Colonic mucosa (tissue), 4 donors: ENCODE data around the gene MACROD2. TPM values are rescaled to one million over a fixed set of nuclear protein-coding genes. Genes with fewer than 3 reads are reported as not detected.

Source experiments
- DNase-seq: peaks from one replicate; pipeline ENCODE4 v3.0.0-alpha.2; 2020
- H3K27ac ChIP-seq: fragments of 200-600 bp; one replicate; pipeline ENCODE4 v1.8.0; 2021
- H3K27me3 ChIP-seq: fragments of 200-600 bp; one replicate; pipeline ENCODE4 v1.8.0; 2021
- H3K36me3 ChIP-seq: fragments of 200-600 bp; one replicate; pipeline ENCODE4 v1.8.0; 2021
- H3K4me1 ChIP-seq: fragments of 200-600 bp; one replicate; pipeline ENCODE4 v1.8.0; 2021; ENCODE audit warnings: mild to moderate bottlenecking
- H3K4me3 ChIP-seq: fragments of 200-600 bp; one replicate; pipeline ENCODE4 v1.8.0; 2021
- H3K9ac ChIP-seq, 2 donors: one replicate each; pipeline ENCODE4 v1.7.0; 2013; ENCODE audit warnings: control low read depth in 2 of 2, low read depth in 2 of 2, low read length in 2 of 2
- H3K9me3 ChIP-seq: fragments of 200-600 bp; one replicate; pipeline ENCODE4 v1.8.0; 2021
- CTCF ChIP-seq: fragments of 200-600 bp; IDR thresholded peaks from one replicate; pipeline ENCODE4 v1.8.0; 2022; ENCODE audit warnings: antibody characterized with exemption, mild to moderate bottlenecking
- intact Hi-C: fragments of 100-400 bp; cut with DNase I; formaldehyde crosslinking; loops from one replicate; pipeline ENCODE4 v1.14.1; 2022
- total RNA-seq, 2 donors: library from RNA; stranded (reverse); fragmentation: NEBNext Ultra II Directional in 1 of 2; extraction: Animal tissue kit (Norgen Biotek cat#: 25700) in 1 of 2; gene quantifications; one replicate each; pipeline ENCODE4 v1.2.1, GENCODE V29; 2021
- donor health status: healthy.
- donor health status: DM: no; HTN: no; CAD: no.
- donor health status: DM: no; HTN: no; CAD: no.

The MACROD2 gene
- total RNA-seq, 2 donors from 2014 or later = 3.2 to 3.3 TPM

GRCh38 chr20:14531786-14532185, 536.5 kb downstream of the MACROD2 start:
- DNase-seq = no peak
- H3K4me3 ChIP-seq = no peak overlapping the region
- H3K27ac ChIP-seq = no peak overlapping the region

GRCh38 chr20:14536738-14537137, 541.4 kb downstream of the MACROD2 start:
- no peak overlapping the region for H3K9ac ChIP-seq
- no peak overlapping the region for H3K27ac ChIP-seq
- DNase-seq = no peak
- intact Hi-C loops = no loop called here
- no peaks in the 10 kb centered on the region for H3K36me3 ChIP-seq
- no peaks in the 10 kb centered on the region for H3K27me3 ChIP-seq
- H3K4me3 ChIP-seq = no peak overlapping the region
- H3K4me1 ChIP-seq = no peaks in the 10 kb centered on the region
- no peak for TF ChIP-seq CTCF
- no peaks in the 10 kb centered on the region for H3K9me3 ChIP-seq

More at GRCh38 chr20:14531786-14532185, 536.5 kb downstream of the MACROD2 start:
- no peaks in the 10 kb centered on the region for H3K9me3 ChIP-seq
- intact Hi-C loops = no loop called here
- H3K36me3 ChIP-seq = no peaks in the 10 kb centered on the region
- no peaks in the 10 kb centered on the region for H3K4me1 ChIP-seq
- no peak overlapping the region for H3K9ac ChIP-seq
- no peak for TF ChIP-seq CTCF
- no peaks in the 10 kb centered on the region for H3K27me3 ChIP-seq

- TF ChIP-seq CTCF = no peak
- Histone ChIP-seq H3K9ac (no peak overlapping the region), H3K36me3 (no peaks in the 10 kb centered on the region), H3K4me3 (no peak overlapping the region), H3K27ac (no peak overlapping the region), H3K4me1 (no peaks in the 10 kb centered on the region), H3K9me3 (no peaks in the 10 kb centered on the region), H3K27me3 (no peaks in the 10 kb centered on the region)
- DNase-seq = no peak
- intact Hi-C loops = no loop called here
Measured at GRCh38 chr20:14538433-14538832, 543.1 kb downstream of the MACROD2 start.

- intact Hi-C loops = no loop called here
- H3K27me3 ChIP-seq = no peaks in the 10 kb centered on the region
- H3K9me3 ChIP-seq = no peaks in the 10 kb centered on the region
- no peaks in the 10 kb centered on the region for H3K36me3 ChIP-seq
- H3K4me1 ChIP-seq = no peaks in the 10 kb centered on the region
- H3K27ac ChIP-seq = no peak overlapping the region
- no peak for TF ChIP-seq CTCF
- H3K4me3 ChIP-seq = no peak overlapping the region
- no peak for DNase-seq
- H3K9ac ChIP-seq = no peak overlapping the region
Measured at GRCh38 chr20:14543040-14543439, 547.7 kb downstream of the MACROD2 start.

GRCh38 chr20:14544688-14545087, 549.4 kb downstream of the MACROD2 start:
- Histone ChIP-seq H3K4me1 (no peaks in the 10 kb centered on the region), H3K27ac (no peak overlapping the region), H3K9me3 (no peaks in the 10 kb centered on the region), H3K27me3 (no peaks in the 10 kb centered on the region), H3K36me3 (no peaks in the 10 kb centered on the region), H3K9ac (no peak overlapping the region), H3K4me3 (no peak overlapping the region)
- intact Hi-C loops = no loop called here
- no peak for DNase-seq
- no peak for TF ChIP-seq CTCF

- no peaks in the 10 kb centered on the region for H3K36me3 ChIP-seq
- no peak for DNase-seq
- H3K9me3 ChIP-seq = no peaks in the 10 kb centered on the region
- intact Hi-C loops = no loop called here
- no peak overlapping the region for H3K27ac ChIP-seq
- H3K9ac ChIP-seq = no peak overlapping the region
- H3K4me1 ChIP-seq = no peaks in the 10 kb centered on the region
- no peak overlapping the region for H3K4me3 ChIP-seq
- TF ChIP-seq CTCF = no peak
- no peaks in the 10 kb centered on the region for H3K27me3 ChIP-seq
Measured at GRCh38 chr20:14550655-14551054, 555.3 kb downstream of the MACROD2 start.
